NOMO-1 treated with dmso at 0.1 percent for 144 hours (cell line): ENCODE data around the gene VWA7.
"Not testable (repeated sequence)": the region's sequence is repeated elsewhere in the genome, so short reads cannot be mapped to it uniquely, and the experiment has no call there.

Experiments used
- DNase-seq: peaks from one replicate; lab custom pipeline; 2025; ENCODE audit not compliant: unreplicated experiment; lab: John Stamatoyannopoulos, UW

The VWA7 gene

DNA sequence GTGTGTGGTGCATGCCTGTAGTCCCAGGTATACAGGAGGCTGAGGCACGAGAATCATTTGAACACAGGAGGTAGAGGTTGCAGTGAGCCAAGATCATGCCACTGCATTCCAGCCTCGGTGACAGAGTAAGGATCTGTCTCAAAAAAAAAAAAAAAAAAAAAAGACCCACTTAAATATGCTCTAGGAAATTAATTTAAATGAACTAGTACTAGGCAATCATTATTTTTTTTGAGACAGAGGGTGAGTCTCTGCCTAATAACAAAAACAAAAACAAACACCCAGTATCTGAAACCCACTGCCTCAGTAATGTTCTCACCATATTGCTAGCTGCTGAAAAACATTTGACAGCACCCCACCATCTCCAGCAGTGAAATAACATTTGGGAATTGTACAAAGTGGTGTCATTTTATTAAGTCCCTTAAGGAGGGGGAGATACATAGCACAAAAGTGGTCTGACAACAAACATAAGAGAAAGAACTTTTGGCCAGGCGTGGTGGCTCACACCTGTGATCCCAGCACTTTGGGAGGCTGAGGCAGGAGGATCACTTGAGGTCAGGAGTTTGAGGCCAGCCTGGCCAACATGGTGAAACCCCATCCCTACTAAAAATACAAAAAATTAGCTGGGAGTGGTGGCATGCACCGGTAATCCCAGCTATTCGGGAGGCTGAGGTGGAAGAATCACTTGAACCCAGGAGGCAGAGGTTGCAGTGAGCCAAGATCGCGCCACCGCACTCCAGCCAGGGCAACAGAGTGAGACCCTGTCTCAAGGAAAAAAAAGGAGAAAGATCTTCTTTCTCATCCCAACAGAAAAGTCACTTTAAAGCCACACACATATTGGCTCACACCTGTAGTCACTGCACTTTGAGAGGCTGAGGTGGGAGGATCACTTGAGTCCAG, 24.2 kb upstream of the VWA7 start:
- not testable (repeated sequence) for DNase-seq

DNA sequence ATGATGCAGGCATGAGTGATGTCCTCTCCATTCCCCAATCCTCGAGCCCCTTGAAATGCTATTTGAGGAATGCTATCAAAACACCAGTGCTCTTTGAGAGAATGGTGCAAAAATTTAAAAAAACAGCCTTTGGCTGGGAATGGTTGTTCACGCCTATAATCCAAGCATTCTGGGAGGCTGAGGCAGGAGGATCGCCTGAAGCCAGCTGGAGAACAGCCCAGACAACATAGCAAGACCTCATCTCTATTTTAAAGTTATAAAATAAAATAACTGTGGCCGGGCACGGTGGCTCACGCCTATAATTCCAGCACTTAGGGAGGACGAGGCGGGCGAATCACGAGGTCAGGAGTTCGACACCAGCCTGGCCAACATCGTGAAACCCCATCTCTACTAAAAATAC, 22.7 kb upstream of the VWA7 start:
- DNase-seq: no peak

DNA sequence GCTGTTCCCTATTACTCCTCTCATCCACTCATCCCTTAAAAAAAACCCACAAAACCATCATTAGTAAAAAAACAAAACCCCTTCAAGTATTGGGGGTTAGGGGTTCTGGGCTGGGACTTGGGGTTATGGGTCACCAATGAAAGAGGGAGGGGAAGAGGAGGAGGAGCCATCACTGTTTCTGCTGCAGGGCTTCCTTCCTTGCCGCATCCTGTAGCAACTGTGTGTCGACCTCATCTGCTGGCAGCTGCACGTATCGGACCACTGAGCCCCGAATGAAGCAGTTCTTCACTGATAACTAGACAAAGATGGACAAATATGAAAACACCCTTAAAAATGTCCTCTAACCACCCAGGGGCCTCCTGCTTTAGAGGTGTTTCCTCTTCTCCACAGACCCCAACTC, 20.5 kb upstream of the VWA7 start:
- no peak for DNase-seq

DNA sequence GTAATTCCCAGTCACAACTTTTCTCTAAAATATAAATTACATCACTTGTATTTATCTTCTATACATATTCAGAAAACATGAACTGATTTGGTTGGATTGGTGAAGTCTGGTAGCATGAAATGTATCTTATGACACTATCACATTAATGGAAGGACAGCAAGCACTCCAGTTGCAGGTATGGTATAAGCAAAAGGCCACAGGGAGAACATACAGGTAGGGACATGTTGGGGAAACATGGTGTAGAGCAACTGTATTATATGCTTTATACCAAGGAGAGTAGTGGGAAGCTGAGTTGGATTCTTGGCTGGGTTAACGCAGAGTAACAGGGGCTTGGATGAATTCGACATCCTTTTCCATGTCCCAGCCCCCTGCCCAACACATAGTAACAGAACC, 19.9 kb upstream of the VWA7 start:
- no peak for DNase-seq

DNA sequence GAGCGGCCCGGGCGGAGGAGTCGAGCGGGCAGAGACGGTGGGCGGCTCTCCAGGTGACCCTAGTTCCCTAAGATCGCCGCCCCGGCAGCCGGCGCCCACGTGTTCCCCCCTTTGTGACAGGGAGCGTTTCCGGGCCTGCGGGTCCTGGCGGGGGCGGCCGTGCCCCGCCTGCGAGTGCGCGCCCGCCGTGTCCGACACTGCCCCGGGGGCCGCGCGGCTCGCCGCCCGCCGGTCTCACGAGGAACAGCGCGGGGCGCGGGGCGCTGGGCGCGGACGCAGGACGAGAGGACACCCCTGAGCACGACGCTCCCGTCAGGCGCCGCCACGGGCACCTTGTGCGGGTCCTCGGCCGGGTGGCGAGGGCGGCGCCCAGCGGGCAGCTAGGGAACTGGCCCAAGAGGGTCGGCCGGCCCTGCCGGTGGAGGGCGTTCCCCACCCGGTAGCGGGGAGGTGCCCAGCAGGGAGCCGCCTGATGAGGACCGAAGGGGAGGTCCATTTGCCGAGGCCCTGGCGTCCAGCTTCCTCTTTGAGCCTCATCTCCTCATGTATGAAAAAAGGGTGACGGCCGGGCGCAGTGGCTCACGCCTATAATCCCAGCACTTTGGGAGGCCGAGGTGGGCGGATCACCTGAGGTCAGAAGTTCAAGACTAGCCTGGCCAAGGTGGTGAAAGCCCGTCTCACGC, 18.6 kb upstream of the VWA7 start, which contains the start of gene VARS1:
Gene VARS1, minus strand, starts transcription at position 137 of the 683 bp plus-strand sequence. CDS start 535 bp downstream, outside the sequence.
- DNase-seq: peak; percentile 94

DNA sequence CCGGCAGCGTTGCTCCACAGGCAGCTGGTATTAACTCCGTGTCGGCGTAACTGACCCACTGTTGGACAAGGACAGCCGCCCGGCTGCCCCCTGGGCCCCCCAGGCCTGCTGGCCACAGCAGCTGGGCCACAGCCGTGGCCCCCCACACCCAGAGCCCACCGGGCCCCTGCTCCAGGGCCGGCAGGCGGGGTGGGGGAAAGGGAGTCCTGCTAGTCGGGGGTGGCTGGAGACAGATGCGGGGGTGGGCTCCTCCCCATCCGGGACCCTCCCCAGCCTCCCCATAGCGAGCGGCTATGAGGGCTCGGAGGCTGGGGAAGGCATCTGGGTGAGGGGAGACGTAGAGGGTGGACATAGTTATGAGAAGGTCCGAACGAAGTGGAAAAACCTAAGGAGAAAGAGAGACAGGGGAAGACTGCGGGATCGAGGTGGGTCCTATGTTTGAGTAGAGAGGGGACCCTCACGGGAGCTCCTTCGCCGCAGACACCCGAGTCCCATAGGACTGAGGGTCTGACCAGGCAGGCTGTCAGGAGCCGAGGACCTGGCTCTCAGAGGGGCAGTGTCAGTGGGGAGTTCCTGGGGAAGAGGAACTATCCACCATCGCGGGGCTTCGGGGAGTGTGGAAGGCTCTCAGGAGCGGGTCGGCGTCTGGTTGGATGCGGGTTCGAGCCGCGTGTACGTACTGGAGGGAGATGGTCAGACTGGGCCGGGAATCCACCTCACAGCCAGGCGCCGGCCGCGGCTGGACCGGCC, 17.9 kb upstream of the VWA7 start:
- no peak for DNase-seq

DNA sequence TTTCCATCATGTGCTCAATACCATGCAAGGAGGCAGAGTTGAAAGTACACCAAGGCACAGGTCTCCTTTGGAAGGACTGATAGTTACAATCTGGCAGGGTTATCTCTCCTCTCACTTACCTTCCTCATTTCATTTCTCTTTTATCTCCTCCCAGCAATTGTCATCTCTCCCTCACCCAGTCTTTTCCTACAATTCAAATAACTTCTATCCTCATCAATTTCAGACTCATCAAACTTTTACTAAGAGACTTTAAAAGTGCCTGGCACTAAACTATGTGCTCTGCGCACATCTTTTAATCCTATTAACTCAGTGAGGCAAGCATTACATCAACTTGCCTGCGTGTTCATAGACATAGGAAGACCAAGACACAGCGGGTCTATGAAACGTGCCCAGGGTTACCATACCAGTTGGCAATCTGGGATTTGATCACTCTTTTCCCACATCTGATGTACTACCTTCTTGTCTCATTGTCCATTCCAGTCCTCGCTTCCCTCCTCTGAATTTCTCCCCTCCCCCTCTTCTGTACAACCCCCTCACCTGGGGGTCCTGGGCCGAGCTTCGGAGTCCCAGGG, 17.3 kb upstream of the VWA7 start:
- no peak for DNase-seq

DNA sequence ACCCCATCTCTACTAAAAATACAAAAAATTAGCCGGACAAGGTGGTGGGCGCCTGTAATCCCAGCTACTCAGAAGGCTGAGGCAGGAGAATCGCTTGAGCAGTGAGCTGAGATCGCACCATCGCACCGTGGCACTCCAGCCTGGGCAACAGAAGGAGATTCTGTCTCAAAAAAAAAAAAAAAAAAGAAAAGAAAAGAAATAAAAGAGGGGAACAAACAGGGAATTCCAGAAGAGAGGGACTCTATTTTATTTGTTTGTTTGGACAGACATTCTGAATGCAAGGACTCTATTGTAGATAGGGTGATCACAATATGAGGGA, 16.8 kb upstream of the VWA7 start:
- DNase-seq: not testable (repeated sequence)

DNA sequence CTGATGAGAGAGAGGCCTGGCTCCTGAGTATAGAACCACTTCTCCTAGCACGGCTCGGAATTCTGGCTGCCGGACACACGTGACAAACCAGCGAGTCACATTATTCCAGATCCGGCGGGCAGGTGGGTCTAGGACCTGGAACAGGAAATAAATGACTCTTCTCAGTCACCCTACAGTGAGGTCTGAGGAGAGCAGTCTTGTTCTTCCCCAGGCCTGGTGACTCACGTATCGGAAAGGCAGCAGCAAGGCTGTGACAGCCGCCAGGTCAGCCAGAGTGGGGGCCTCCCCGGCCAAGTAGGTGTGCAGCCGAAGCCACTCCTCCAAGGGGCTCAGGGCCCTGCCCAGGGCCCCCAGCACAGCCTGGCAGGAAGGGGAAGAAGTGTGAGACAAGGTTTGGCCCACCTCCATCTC, 15.6 kb upstream of the VWA7 start:
- no peak for DNase-seq

DNA sequence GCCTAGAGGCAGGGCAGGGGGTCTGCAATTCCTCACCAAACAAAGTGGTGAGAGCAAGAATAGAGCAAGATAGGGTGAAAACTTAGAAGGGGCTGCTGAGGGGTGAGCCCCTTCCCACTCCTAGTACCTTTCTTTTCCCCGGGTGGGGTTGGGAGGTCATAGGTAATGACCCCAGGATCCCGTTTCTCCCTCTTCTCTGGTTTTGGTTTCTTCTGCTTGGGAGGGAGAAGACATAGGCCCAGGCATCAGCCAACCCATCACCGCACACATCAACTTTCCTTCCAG, 14.9 kb upstream of the VWA7 start:
- DNase-seq: no peak

DNA sequence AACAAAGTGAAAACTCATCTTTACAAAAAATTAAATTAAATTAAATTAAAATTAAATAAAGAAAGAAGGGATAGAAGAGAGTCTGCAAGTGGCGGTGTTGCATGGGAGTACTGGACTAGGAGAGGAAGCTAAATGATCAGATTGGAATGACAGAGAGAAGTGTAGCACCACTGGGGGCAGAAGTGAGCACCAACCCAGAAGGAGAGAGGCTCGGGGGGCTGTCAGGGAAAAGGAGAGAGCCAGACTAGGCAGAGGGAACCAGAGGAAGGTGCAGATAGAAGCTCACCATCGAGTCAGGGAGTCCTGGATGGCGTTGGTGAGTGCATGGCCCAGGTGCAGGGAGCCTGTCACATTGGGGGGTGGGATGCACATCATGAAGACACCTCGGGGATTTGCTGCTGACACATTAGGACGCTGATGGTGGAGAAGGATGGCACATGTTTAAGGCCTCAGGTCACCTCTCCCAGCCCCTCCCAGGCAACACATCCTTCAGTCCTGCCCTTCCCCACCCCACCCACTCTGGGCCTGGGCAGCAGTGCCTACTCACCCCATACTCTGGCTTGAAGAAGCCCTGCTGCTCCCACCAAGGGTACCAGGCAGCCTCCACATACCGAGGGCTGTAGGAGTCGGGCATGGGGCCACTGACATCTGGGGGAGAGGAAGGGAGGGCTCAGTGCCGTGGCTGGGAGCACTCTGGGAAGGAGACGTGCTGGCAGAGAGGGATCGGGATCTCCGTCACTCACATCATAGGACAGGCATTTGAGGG, 14.4 kb upstream of the VWA7 start:
- no peak for DNase-seq

DNA sequence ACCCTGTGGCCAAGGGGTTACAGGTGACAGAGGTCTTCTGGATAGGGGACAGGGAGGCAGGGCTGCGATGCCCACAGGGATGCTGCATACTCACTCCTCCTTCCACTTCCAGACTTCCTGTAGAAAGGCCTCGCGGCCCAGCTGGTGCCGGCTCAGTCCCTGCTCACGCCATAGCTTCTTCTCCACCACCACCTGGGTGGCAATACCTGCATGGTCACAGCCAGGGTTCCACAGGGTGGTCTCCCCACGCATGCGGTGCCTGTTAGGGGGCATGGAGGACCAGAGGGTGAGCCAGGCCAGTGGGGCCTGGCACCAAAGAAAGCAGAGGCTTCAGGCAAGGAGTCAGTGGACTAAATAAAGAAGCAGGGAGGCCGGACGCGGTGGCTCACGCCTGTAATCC, 8.3 kb upstream of the VWA7 start:
- DNase-seq: no peak

DNA sequence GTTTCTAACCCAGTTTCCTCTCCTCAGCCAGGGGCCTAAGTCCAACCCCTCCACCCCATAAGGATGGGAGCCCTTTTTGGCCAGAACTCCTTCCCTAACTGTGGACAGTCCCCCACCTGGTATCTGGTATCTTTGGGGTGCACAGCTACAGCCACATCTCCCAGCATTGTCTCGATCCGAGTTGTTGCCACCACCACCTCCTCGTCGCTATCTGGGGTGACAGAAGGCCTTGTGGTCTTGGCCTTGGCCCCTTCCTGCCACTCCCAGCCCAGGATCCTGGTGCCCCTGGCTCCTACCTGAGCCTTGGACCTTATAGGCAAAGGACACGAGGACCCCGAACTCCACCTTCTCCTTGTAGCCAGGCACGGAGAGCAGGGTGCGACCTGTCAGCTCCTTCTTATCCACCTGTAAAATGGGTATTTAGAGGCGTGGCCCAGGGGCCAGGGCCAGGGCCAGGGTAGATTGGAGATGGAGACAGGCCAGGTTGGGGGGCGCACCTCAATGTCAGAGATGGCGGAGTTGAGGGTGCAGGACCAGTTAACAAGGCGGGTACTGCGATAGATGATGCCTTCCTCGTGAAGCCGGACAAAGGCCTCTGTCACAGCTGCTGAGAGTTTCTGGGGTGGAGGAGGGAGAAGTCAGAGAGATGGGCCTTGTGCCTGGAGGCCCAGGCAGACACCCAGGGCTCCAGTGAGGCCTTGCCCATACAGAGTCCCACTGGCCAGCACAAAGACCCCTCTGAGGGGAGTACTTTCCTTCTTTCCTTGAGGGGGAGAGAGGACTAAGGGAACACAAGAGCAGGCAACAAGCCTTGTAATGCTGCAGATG, 7.2 kb upstream of the VWA7 start:
- no peak for DNase-seq

DNA sequence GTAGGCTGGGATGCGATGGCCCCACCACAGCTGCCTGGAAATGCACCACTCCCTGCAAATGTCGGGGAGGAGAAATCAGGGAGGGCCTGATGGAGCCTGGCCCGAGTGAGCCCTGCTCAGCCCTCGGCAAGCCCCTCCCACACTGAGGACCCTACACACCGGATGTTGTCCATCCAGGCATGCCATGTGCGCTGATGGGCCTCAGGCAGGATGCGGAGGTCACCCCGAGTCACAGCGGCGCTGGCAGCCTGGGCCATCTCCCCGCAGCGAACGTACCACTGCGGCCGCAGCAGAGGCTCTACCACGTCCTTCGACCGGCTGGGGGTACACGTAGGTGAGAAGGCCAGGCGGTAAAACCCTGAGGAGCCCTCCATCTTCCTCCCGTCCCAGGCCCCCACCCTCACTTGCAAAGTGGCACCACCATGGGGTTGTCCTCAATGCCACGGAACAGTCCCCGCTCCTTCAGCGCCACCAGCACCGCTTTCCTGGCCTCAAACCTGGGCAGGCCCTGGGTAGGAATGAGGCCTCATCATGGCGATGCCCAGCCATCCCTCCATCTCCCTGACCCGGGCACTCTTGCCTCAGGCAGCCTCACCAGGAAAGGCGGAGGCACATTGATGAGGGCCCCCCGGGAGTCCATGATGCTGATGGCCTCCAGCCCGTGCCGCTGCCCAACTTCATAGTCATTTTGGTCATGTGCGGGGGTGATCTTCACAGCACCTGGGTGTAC, 5.2 kb upstream of the VWA7 start:
- DNase-seq: no peak

DNA sequence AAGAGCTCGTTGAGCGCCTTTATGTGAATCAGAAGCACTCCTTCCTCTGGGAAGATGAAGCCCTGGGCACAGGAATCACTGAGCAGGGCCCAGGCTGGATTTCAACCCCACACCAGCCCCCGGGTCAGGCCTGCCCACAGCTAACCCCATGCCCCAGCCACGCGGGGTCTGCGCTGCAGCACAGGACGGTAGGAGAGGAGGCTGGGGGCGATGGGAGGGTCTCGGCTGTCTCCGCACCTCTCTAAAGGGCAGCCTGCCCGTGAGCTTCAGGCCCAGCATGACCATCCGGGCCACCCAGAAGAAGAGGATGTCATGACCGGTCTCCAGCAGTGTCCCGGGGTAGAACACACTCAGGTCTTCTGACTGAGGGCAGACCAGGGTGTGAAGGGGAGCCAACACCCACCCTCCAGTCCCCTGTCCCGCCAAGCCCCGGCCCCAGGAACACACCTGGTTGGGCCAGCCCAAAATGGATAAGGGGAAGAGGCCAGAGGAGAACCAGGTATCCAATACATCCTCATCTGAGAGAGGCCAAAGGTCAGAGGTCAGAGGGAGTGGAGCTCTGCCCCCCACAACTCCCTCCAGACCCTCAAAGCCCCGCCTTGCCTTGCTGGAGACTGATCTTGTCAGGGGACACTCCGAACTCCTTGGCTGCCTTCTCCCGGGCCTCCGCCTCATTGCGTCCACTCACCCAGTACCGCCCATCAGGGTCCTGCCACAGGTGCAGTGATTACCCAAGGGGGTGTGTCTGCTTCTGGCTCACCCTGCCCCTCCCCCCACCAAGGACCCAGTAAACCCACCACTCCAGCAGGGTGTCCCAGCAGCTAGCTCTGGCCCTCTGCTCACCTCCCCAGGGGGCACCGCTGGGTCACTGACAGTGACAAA, 4.4 kb upstream of the VWA7 start:
- DNase-seq: no peak

DNA sequence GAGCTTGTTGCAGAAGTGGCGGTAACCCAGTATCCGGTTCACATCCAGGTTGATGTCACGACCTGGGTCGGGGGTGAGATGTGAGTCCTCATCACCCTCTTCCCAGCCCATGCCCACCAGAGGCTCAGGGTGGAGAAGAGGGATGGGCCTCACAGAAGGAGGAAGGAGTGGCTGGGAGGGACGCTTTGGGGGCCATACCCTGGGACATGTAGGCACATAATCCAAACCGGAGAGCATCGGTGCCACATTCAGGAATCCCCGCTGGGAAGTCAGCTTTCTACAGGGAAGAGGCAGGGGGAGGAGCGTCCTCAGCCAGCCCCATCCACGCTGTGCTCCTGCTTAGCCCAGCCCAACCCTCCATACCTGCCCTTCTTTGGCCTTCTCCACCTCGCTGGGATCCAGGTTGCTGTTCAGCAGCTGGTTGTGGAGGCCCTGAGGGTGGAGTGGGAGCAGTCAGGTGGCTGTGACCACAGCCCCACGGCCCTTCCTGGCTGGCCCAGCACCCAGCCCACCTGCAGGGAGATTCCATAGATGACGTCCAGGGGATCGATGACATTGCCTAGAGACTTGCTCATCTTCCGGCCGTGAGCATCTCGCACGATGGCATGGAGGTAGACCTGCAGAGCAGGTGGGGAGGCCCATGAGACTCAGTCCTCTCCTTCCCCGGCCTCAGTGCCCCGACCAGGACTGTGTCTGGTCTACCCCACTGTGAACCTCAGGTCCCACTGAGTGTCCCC, 3.5 kb upstream of the VWA7 start:
- no peak for DNase-seq

DNA sequence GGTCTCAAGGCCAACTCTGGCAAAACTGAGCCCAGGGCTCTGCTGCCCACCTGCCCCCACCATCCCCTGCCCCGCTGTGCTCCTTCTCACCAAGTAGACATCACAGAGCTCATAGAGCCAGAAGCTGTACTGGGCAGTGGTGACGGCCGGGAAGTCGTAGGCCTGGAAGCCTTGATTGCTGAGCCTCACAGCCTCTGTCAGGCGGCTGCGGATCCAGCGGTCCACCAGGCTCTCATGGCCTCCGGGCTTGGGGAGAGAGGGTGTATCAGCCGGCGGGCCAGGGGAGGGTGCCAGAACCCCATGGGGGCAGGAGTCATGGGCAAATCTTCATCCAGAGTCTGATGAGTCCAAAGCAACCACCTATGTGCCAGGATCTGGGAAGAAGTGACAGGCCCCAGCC, 2.8 kb upstream of the VWA7 start:
- DNase-seq: no peak
